ENCODE results near the gene WDFY3.

WDFY3 gene

GRCh38 chr4:84740057-84740456 is 226.4 kb downstream of the WDFY3 start:
- Histone ChIP-seq H3K79me2 (ENCODE audit: low read length) (no peaks in the 10 kb centered on the region), H3K4me2 (ENCODE audit: low read length) (no peak overlapping the region), H3K36me3 (replicated peaks; ENCODE audit: low read depth, low read length) (no peaks in the 10 kb centered on the region), H4K20me1 (ENCODE audit: insufficient read depth, low read length) (no peaks in the 10 kb centered on the region), H3K9me3 (ENCODE audit: insufficient read depth, low read length) (no peaks in the 10 kb centered on the region), H3K4me1 (ENCODE audit: low read length) (no peaks in the 10 kb centered on the region), H3K27ac (ENCODE audit: low read length) (no peak overlapping the region), H2AFZ (ENCODE audit: low read depth, low read length) (no peak overlapping the region), H3K27me3 (ENCODE audit: low read depth, low read length) (no peaks in the 10 kb centered on the region), H3K4me3 (ENCODE audit: low read length) (no peak overlapping the region), H3K9ac (ENCODE audit: low read length) (no peak overlapping the region)
- no peak for TF ChIP-seq EZH2phosphoT487 (IDR thresholded peaks at IDR 0.05; ENCODE audit: low read depth)
- TF ChIP-seq, protein P1, sequence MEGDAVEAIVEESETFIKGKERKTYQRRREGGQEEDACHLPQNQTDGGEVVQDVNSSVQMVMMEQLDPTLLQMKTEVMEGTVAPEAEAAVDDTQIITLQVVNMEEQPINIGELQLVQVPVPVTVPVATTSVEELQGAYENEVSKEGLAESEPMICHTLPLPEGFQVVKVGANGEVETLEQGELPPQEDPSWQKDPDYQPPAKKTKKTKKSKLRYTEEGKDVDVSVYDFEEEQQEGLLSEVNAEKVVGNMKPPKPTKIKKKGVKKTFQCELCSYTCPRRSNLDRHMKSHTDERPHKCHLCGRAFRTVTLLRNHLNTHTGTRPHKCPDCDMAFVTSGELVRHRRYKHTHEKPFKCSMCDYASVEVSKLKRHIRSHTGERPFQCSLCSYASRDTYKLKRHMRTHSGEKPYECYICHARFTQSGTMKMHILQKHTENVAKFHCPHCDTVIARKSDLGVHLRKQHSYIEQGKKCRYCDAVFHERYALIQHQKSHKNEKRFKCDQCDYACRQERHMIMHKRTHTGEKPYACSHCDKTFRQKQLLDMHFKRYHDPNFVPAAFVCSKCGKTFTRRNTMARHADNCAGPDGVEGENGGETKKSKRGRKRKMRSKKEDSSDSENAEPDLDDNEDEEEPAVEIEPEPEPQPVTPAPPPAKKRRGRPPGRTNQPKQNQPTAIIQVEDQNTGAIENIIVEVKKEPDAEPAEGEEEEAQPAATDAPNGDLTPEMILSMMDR (IDR thresholded peaks at IDR 0.05; ENCODE audit: low read depth, low read length) = no peak

- Histone ChIP-seq H3K79me2 (ENCODE audit: low read length) (no peaks in the 10 kb centered on the region), H3K4me1 (ENCODE audit: low read length) (no peaks in the 10 kb centered on the region), H3K27me3 (ENCODE audit: low read depth, low read length) (no peaks in the 10 kb centered on the region), H3K27ac (ENCODE audit: low read length) (no peak overlapping the region), H3K4me3 (ENCODE audit: low read length) (no peak overlapping the region), H3K9me3 (ENCODE audit: insufficient read depth, low read length) (no peaks in the 10 kb centered on the region), H3K4me2 (ENCODE audit: low read length) (no peak overlapping the region), H3K9ac (ENCODE audit: low read length) (no peak overlapping the region), H2AFZ (ENCODE audit: low read depth, low read length) (no peak overlapping the region), H4K20me1 (ENCODE audit: insufficient read depth, low read length) (no peaks in the 10 kb centered on the region), H3K36me3 (replicated peaks; ENCODE audit: low read depth, low read length) (no peaks in the 10 kb centered on the region)
- TF ChIP-seq, protein P1 (IDR thresholded peaks at IDR 0.05; ENCODE audit: low read depth, low read length) = no peak
- no peak for TF ChIP-seq EZH2phosphoT487 (IDR thresholded peaks at IDR 0.05; ENCODE audit: low read depth)
Measured at GRCh38 chr4:84738622-84739021, 227.9 kb downstream of the WDFY3 start.

- Histone ChIP-seq H3K27ac (ENCODE audit: low read length) (no peak overlapping the region), H3K4me2 (ENCODE audit: low read length) (no peak overlapping the region), H3K9me3 (ENCODE audit: insufficient read depth, low read length) (no peaks in the 10 kb centered on the region), H2AFZ (ENCODE audit: low read depth, low read length) (no peak overlapping the region), H3K9ac (ENCODE audit: low read length) (no peak overlapping the region), H4K20me1 (ENCODE audit: insufficient read depth, low read length) (no peaks in the 10 kb centered on the region), H3K36me3 (replicated peaks; ENCODE audit: low read depth, low read length) (no peaks in the 10 kb centered on the region), H3K4me1 (ENCODE audit: low read length) (no peaks in the 10 kb centered on the region), H3K27me3 (ENCODE audit: low read depth, low read length) (no peaks in the 10 kb centered on the region), H3K4me3 (ENCODE audit: low read length) (no peak overlapping the region), H3K79me2 (ENCODE audit: low read length) (no peaks in the 10 kb centered on the region)
- TF ChIP-seq EZH2phosphoT487 (IDR thresholded peaks at IDR 0.05; ENCODE audit: low read depth) = no peak
- TF ChIP-seq, protein P1 (IDR thresholded peaks at IDR 0.05; ENCODE audit: low read depth, low read length) = no peak
Measured at GRCh38 chr4:84737656-84738055, 228.8 kb downstream of the WDFY3 start.

- Histone ChIP-seq H3K79me2 (ENCODE audit: low read length) (no peaks in the 10 kb centered on the region), H3K4me1 (ENCODE audit: low read length) (peaks cover 10% of the 10 kb centered on the region), H3K4me3 (ENCODE audit: low read length) (no peak overlapping the region), H3K9me3 (ENCODE audit: insufficient read depth, low read length) (no peaks in the 10 kb centered on the region), H3K4me2 (ENCODE audit: low read length) (no peak overlapping the region), H3K9ac (ENCODE audit: low read length) (no peak overlapping the region), H2AFZ (ENCODE audit: low read depth, low read length) (no peak overlapping the region), H3K27me3 (ENCODE audit: low read depth, low read length) (no peaks in the 10 kb centered on the region), H3K27ac (ENCODE audit: low read length) (no peak overlapping the region), H3K36me3 (replicated peaks; ENCODE audit: low read depth, low read length) (no peaks in the 10 kb centered on the region), H4K20me1 (ENCODE audit: insufficient read depth, low read length) (no peaks in the 10 kb centered on the region)
- TF ChIP-seq, protein P1 (IDR thresholded peaks at IDR 0.05; ENCODE audit: low read depth, low read length) = no peak
Measured at GRCh38 chr4:84734037-84734436, 232.5 kb downstream of the WDFY3 start.

All from OCI-LY3 (cell line).